BLaER1 (cell line): ENCODE measurements around the gene DENND1A.
A peak's percentile ranks its signal among the peaks of the same experiment; 100 is the strongest.
"Not testable (repeated sequence)": the region's sequence is repeated elsewhere in the genome, so short reads cannot be mapped to it uniquely, and the experiment has no call there.

Experiments used
- H3K27ac ChIP-seq: shearing (Covaris generic); formaldehyde crosslinking; 2 replicates; pipeline ENCODE4 v1.8.1; 2022
- H3K27me3 ChIP-seq: shearing (Covaris generic); formaldehyde crosslinking; 2 replicates; pipeline ENCODE4 v1.8.1; 2022
- H3K36me3 ChIP-seq: shearing (Covaris generic); formaldehyde crosslinking; 2 replicates; pipeline ENCODE4 v1.8.1; 2022
- H3K4me1 ChIP-seq: shearing (Covaris generic); formaldehyde crosslinking; 2 replicates; pipeline ENCODE4 v1.8.1; 2022
- H3K4me2 ChIP-seq: shearing (Covaris generic); formaldehyde crosslinking; 2 replicates; pipeline ENCODE4 v1.8.1; 2022
- H3K4me3 ChIP-seq: shearing (Covaris generic); formaldehyde crosslinking; 2 replicates; pipeline ENCODE4 v1.8.1; 2022
- H3K9ac ChIP-seq: shearing (Covaris generic); formaldehyde crosslinking; 2 replicates; pipeline ENCODE4 v1.8.1; 2022
- H3K9me3 ChIP-seq: shearing (Covaris generic); formaldehyde crosslinking; 2 replicates; pipeline ENCODE4 v1.8.1; 2022
- H4K20me1 ChIP-seq: shearing (Covaris generic); formaldehyde crosslinking; 2 replicates; pipeline ENCODE4 v1.8.1; 2022
- Cebpa-rat ChIP-seq: shearing (Covaris generic); IDR thresholded peaks from 2 replicates; pipeline ENCODE4 v1.8.1; 2022

Gene DENND1A

GRCh38 chr9:123642291-123643278, 287.3 kb downstream of the DENND1A start:
- no peak overlapping the region for H3K4me3 ChIP-seq
- H3K27me3 ChIP-seq: no peaks in the 10 kb centered on the region
- H3K9me3 ChIP-seq: 0 out of 2 replicates have a peak, but pooled peaks cover 6% of the 10 kb centered on the region
- H3K9ac ChIP-seq: no peak overlapping the region
- H3K4me2 ChIP-seq: no peak overlapping the region
- H3K36me3 ChIP-seq: peaks cover 40% of the 10 kb centered on the region
- no peak overlapping the region for H3K27ac ChIP-seq
- TF ChIP-seq Cebpa-rat: no peak
- H4K20me1 ChIP-seq: no peaks in the 10 kb centered on the region
- peaks cover 17% of the 10 kb centered on the region for H3K4me1 ChIP-seq

- H3K4me2 ChIP-seq: no peak overlapping the region
- no peak overlapping the region for H3K27ac ChIP-seq
- no peaks in the 10 kb centered on the region for H3K27me3 ChIP-seq
- no peak for TF ChIP-seq Cebpa-rat
- 0 out of 2 replicates have a peak, but pooled peaks cover 6% of the 10 kb centered on the region for H3K9me3 ChIP-seq
- no peak overlapping the region for H3K9ac ChIP-seq
- H3K36me3 ChIP-seq: peaks cover 29% of the 10 kb centered on the region
- H3K4me3 ChIP-seq: no peak overlapping the region
- H3K4me1 ChIP-seq: peaks cover 26% of the 10 kb centered on the region
- H4K20me1 ChIP-seq: no peaks in the 10 kb centered on the region
These were observed 289.1 kb downstream of the DENND1A start for GRCh38 chr9:123640792-123641222.

- peaks cover 26% of the 10 kb centered on the region for H3K4me1 ChIP-seq
- TF ChIP-seq Cebpa-rat: no peak
- no peaks in the 10 kb centered on the region for H3K27me3 ChIP-seq
- H3K9ac ChIP-seq: no peak overlapping the region
- H4K20me1 ChIP-seq: no peaks in the 10 kb centered on the region
- no peak overlapping the region for H3K27ac ChIP-seq
- peaks cover 29% of the 10 kb centered on the region for H3K36me3 ChIP-seq
- H3K4me2 ChIP-seq: no peak overlapping the region
- no peak overlapping the region for H3K4me3 ChIP-seq
- 0 out of 2 replicates have a peak, but pooled peaks cover 6% of the 10 kb centered on the region for H3K9me3 ChIP-seq
These were observed 290.2 kb downstream of the DENND1A start for GRCh38 chr9:123639743-123640142.

- Histone ChIP-seq H3K27ac (peak overlapping the region; percentile 34; the same call in 1 of the 2 replicates), H3K36me3 (peaks cover 15% of the 10 kb centered on the region; the same call in 1 of the 2 replicates), H3K9ac (peak overlapping the region; percentile 35; the same call in 1 of the 2 replicates), H3K4me2 (peak overlapping the region; percentile 79), H4K20me1 (no peaks in the 10 kb centered on the region), H3K4me3 (peak overlapping the region; percentile 47), H3K27me3 (no peaks in the 10 kb centered on the region), H3K4me1 (peaks cover 26% of the 10 kb centered on the region), H3K9me3 (no peaks in the 10 kb centered on the region)
- no peak for TF ChIP-seq Cebpa-rat
These were observed 291.8 kb downstream of the DENND1A start for GRCh38 chr9:123637945-123638634.

GRCh38 chr9:123637606-123637944, 292.4 kb downstream of the DENND1A start:
- Histone ChIP-seq H3K4me3 (peak overlapping the region; percentile 47), H3K4me1 (peaks cover 31% of the 10 kb centered on the region), H3K27me3 (no peaks in the 10 kb centered on the region), H4K20me1 (no peaks in the 10 kb centered on the region), H3K36me3 (peaks cover 10% of the 10 kb centered on the region; the same call in 1 of the 2 replicates), H3K27ac (0 out of 2 replicates have a peak overlapping the region, but pooled peaks have one; percentile 34), H3K9me3 (no peaks in the 10 kb centered on the region), H3K9ac (peak overlapping the region; percentile 35; the same call in 1 of the 2 replicates), H3K4me2 (peak overlapping the region; percentile 79)
- TF ChIP-seq Cebpa-rat: no peak

GRCh38 chr9:123636805-123637204, 293.1 kb downstream of the DENND1A start:
- H4K20me1 ChIP-seq, H3K27ac ChIP-seq, H3K9ac ChIP-seq, H3K27me3 ChIP-seq, H3K4me3 ChIP-seq, H3K9me3 ChIP-seq: not testable (repeated sequence)
- H3K4me1 ChIP-seq: peaks cover 38% of the 10 kb centered on the region
- peaks cover 10% of the 10 kb centered on the region; the same call in 1 of the 2 replicates for H3K36me3 ChIP-seq
- H3K4me2 ChIP-seq: peak overlapping the region; percentile 79

GRCh38 chr9:123631862-123632261, 298.1 kb downstream of the DENND1A start:
- Histone ChIP-seq H3K36me3 (peaks cover 36% of the 10 kb centered on the region), H3K9ac (no peak overlapping the region; the same call in 1 of the 2 replicates), H3K27me3 (no peaks in the 10 kb centered on the region), H3K4me1 (peaks cover 14% of the 10 kb centered on the region), H3K4me2 (peak overlapping the region; percentile 66), H3K27ac (no peak overlapping the region), H4K20me1 (no peaks in the 10 kb centered on the region), H3K4me3 (no peak overlapping the region), H3K9me3 (no peaks in the 10 kb centered on the region)
- TF ChIP-seq Cebpa-rat: no peak

- Histone ChIP-seq H4K20me1 (no peaks in the 10 kb centered on the region), H3K4me3 (no peak overlapping the region), H3K9ac (no peak overlapping the region), H3K36me3 (peaks cover 37% of the 10 kb centered on the region), H3K4me2 (no peak overlapping the region), H3K9me3 (no peaks in the 10 kb centered on the region), H3K27me3 (no peaks in the 10 kb centered on the region), H3K4me1 (peaks cover 12% of the 10 kb centered on the region), H3K27ac (no peak overlapping the region)
- no peak for TF ChIP-seq Cebpa-rat
These were observed 299.7 kb downstream of the DENND1A start for GRCh38 chr9:123630233-123630632.

- Histone ChIP-seq H3K4me2 (no peak overlapping the region), H3K4me1 (peaks cover 12% of the 10 kb centered on the region), H3K27ac (no peak overlapping the region), H3K9me3 (no peaks in the 10 kb centered on the region), H4K20me1 (no peaks in the 10 kb centered on the region), H3K27me3 (no peaks in the 10 kb centered on the region), H3K4me3 (no peak overlapping the region), H3K9ac (no peak overlapping the region), H3K36me3 (peaks cover 37% of the 10 kb centered on the region)
- no peak for TF ChIP-seq Cebpa-rat
These were observed 300.4 kb downstream of the DENND1A start for GRCh38 chr9:123629531-123629930.
